Measurements from ENCODE around the gene PALD1.
A peak's percentile ranks its signal among the peaks of the same experiment; 100 is the strongest.

The PALD1 gene

DNA sequence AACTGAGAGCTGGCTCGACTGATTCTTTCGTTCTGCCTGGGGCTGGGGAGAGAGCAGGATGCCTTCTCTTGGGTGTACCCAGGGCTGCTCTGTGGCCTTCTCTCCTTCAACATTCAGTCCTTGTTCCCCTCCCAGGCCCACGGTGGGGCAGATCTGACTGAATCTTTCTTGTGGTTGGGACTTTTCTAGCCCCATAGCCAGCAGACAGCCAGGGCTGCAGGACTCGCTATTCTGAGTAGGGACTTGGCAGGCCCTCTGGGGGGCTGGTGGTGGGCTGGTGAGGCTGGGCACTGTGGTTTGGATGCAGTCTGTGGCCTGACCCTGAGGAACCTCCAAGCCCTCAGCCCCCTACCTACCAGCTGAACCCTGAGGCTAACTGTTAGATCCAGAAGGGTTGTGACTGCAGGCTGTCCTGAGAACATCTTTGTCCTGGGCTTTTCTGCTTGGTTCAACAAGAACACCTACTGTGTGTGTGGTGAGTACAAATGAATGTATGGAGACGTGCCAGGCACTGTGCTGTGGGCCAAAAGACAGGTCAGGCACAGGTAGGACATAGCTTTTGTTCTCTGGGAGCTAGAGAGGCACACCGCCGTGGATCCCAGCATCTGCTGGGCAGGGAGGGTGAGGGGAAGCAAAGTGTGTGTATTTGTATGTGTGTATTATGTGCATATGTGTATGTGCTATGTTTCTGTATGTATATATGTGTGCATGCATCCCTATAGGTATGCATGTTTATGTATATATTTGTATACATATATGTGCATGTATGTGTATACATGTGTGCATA, 2.1 kb upstream of the PALD1 start:
- WGBS (ENCODE audit: extremely low coverage, insufficient coverage, insufficient read length), result no CpG with 5 or more reads among the region's 7 CpGs
- no peak overlapping the region for H2BK12ac ChIP-seq (ENCODE audit: low read length)

DNA sequence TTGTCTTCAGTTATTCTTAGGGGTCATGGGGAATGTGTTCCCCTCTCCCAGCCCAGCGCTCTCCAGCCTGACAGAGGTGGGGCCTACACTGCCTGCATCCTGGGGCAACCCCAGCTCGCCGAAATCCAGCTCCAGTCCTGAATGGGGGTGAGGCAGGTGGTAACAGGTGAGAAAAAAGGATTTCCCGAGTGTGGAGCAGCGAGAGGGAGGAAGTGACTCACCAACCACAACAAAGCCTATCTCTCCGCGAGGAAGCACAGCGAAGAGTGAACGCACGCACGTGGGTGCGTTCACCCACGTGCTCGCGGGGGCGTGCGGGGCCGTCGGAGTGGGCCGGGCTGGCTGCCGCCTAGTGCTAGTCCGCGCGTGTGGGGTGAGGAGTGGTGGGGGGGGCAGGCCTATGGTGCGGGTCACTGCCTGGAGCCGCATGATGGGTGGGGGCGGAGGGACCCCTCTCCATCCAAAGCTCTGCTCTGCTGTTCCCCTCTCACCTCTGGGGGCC, 855 bp upstream of the PALD1 start:
- H3K79me2 ChIP-seq (ENCODE audit: control insufficient read depth, insufficient read depth, low read length, poor library complexity), result no peaks in the 10 kb centered on the region
- H3K9me3 ChIP-seq (ENCODE audit: insufficient read depth, low read depth, low read length), result peaks cover 2% of the 10 kb centered on the region
- H4K12ac ChIP-seq (ENCODE audit: low read depth, low read length), result no peak overlapping the region
- no peak overlapping the region for H3K9ac ChIP-seq (ENCODE audit: low read length)
- peak in 1 of 2 donors; percentile 15 for DNase-seq
- no peak overlapping the region for H3K4ac ChIP-seq (ENCODE audit: low read depth, low read length)
- no peak overlapping the region for H2BK120ac ChIP-seq (ENCODE audit: insufficient read depth, low read length, poor library complexity)
- H3K79me1 ChIP-seq (ENCODE audit: low read length), result no peaks in the 10 kb centered on the region
- H3K4me1 ChIP-seq (ENCODE audit: control insufficient read depth in 1 of 2, insufficient read depth in 2 of 2, low read length in 2 of 2), result peaks cover 3 to 9% of the 10 kb centered on the region in 2 experiments
- no peak overlapping the region for H4K8ac ChIP-seq (ENCODE audit: low read depth, low read length)
- H2AFZ ChIP-seq (ENCODE audit: insufficient read depth, low read length, poor library complexity), result no peak overlapping the region
- H3K4me2 ChIP-seq (ENCODE audit: low read length), result peak overlapping the region; percentile 93
- no peak overlapping the region for H3K14ac ChIP-seq (ENCODE audit: low read length)
- no peak overlapping the region for H3K27ac ChIP-seq (ENCODE audit: low read depth, low read length)
- H3K36me3 ChIP-seq (ENCODE audit: control insufficient read depth in 1 of 2, insufficient read depth in 2 of 2, low read length in 2 of 2), result no peaks in the 10 kb centered on the region
- H2BK5ac ChIP-seq (ENCODE audit: low read depth, low read length, poor library complexity), result no peak overlapping the region
- H3K27me3 ChIP-seq (ENCODE audit: insufficient read depth, low read length), result peaks cover 34% of the 10 kb centered on the region
- H3K23ac ChIP-seq (ENCODE audit: low read length), result no peak overlapping the region
- H3K4me3 ChIP-seq (ENCODE audit: low read depth, low read length), result no peak overlapping the region
- H4K91ac ChIP-seq (ENCODE audit: low read depth, low read length), result no peak overlapping the region
- H2BK12ac ChIP-seq (ENCODE audit: low read length), result no peak overlapping the region
- WGBS (ENCODE audit: extremely low coverage, insufficient coverage, insufficient read length), result no CpG with 5 or more reads among the region's 27 CpGs
- H2AK5ac ChIP-seq (ENCODE audit: low read length), result no peak overlapping the region
- H3K18ac ChIP-seq (ENCODE audit: low read length), result no peak overlapping the region

More for the DNA sequence above, 2.1 kb upstream of the PALD1 start:
- Histone ChIP-seq H3K14ac (ENCODE audit: low read length) (no peak overlapping the region), H4K8ac (ENCODE audit: low read depth, low read length) (no peak overlapping the region), H3K18ac (ENCODE audit: low read length) (no peak overlapping the region), H3K9me3 (ENCODE audit: insufficient read depth, low read depth, low read length) (peaks cover 2% of the 10 kb centered on the region), H3K4me1 (ENCODE audit: control insufficient read depth in 1 of 2, insufficient read depth in 2 of 2, low read length in 2 of 2) (peaks cover 3 to 9% of the 10 kb centered on the region in 2 experiments), H3K23ac (ENCODE audit: low read length) (no peak overlapping the region), H3K4me2 (ENCODE audit: low read length) (no peak overlapping the region), H4K12ac (ENCODE audit: low read depth, low read length) (no peak overlapping the region), H2BK5ac (ENCODE audit: low read depth, low read length, poor library complexity) (no peak overlapping the region), H3K4me3 (ENCODE audit: low read depth, low read length) (no peak overlapping the region), H2AK5ac (ENCODE audit: low read length) (no peak overlapping the region), H2AFZ (ENCODE audit: insufficient read depth, low read length, poor library complexity) (no peak overlapping the region), H3K27ac (ENCODE audit: low read depth, low read length) (no peak overlapping the region), H2BK120ac (ENCODE audit: insufficient read depth, low read length, poor library complexity) (no peak overlapping the region), H3K27me3 (ENCODE audit: insufficient read depth, low read length) (peaks cover 34% of the 10 kb centered on the region), H3K36me3 (ENCODE audit: control insufficient read depth in 1 of 2, insufficient read depth in 2 of 2, low read length in 2 of 2) (no peaks in the 10 kb centered on the region), H3K79me1 (ENCODE audit: low read length) (no peaks in the 10 kb centered on the region), H4K91ac (ENCODE audit: low read depth, low read length) (no peak overlapping the region), H3K4ac (ENCODE audit: low read depth, low read length) (no peak overlapping the region), H3K9ac (ENCODE audit: low read length) (no peak overlapping the region), H3K79me2 (ENCODE audit: control insufficient read depth, insufficient read depth, low read length, poor library complexity) (no peaks in the 10 kb centered on the region)
- DNase-seq, result no peak

DNA sequence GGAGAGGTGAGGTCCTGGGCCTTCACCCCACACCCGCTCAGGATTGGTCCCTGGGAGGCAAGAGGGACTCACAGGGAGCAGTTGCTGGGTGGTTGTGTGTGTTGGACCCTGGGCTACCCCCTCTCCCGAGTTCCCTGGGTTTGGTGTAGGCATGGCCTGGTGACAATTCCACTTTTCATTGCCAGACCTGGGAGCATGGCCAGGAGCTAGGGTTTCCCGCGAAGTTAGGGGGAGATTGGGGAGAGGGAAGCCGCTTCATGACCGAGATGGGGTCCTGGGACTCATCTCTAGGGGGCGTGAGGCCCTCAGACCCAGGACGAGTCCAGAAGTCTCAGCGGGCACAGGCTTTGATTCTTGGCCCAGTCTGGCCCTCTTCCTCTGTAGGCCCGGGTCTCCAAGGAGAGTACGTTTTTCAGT, 606 bp downstream of the PALD1 start:
- Histone ChIP-seq H4K12ac (ENCODE audit: low read depth, low read length) (no peak overlapping the region), H2BK120ac (ENCODE audit: insufficient read depth, low read length, poor library complexity) (no peak overlapping the region), H3K9me3 (ENCODE audit: insufficient read depth, low read depth, low read length) (peaks cover 2% of the 10 kb centered on the region), H3K9ac (ENCODE audit: low read length) (no peak overlapping the region), H3K4me3 (ENCODE audit: low read depth, low read length) (peak overlapping the region; percentile 71), H3K14ac (ENCODE audit: low read length) (no peak overlapping the region), H2AFZ (ENCODE audit: insufficient read depth, low read length, poor library complexity) (no peak overlapping the region), H4K91ac (ENCODE audit: low read depth, low read length) (no peak overlapping the region), H3K4ac (ENCODE audit: low read depth, low read length) (no peak overlapping the region), H3K36me3 (ENCODE audit: control insufficient read depth in 1 of 2, insufficient read depth in 2 of 2, low read length in 2 of 2) (no peaks in the 10 kb centered on the region), H3K4me2 (ENCODE audit: low read length) (peak overlapping the region; percentile 93), H3K79me2 (ENCODE audit: control insufficient read depth, insufficient read depth, low read length, poor library complexity) (no peaks in the 10 kb centered on the region), H3K23ac (ENCODE audit: low read length) (no peak overlapping the region), H2AK5ac (ENCODE audit: low read length) (no peak overlapping the region), H3K27ac (ENCODE audit: low read depth, low read length) (no peak overlapping the region), H3K79me1 (ENCODE audit: low read length) (no peaks in the 10 kb centered on the region), H4K8ac (ENCODE audit: low read depth, low read length) (no peak overlapping the region), H3K27me3 (ENCODE audit: insufficient read depth, low read length) (peaks cover 34% of the 10 kb centered on the region), H3K18ac (ENCODE audit: low read length) (no peak overlapping the region), H2BK12ac (ENCODE audit: low read length) (no peak overlapping the region), H2BK5ac (ENCODE audit: low read depth, low read length, poor library complexity) (no peak overlapping the region), H3K4me1 (ENCODE audit: control insufficient read depth in 1 of 2, insufficient read depth in 2 of 2, low read length in 2 of 2) (peaks cover 3 to 9% of the 10 kb centered on the region in 2 experiments)
- WGBS (ENCODE audit: extremely low coverage, insufficient coverage, insufficient read length), result no CpG with 5 or more reads among the region's 11 CpGs
- no peak for DNase-seq

DNA sequence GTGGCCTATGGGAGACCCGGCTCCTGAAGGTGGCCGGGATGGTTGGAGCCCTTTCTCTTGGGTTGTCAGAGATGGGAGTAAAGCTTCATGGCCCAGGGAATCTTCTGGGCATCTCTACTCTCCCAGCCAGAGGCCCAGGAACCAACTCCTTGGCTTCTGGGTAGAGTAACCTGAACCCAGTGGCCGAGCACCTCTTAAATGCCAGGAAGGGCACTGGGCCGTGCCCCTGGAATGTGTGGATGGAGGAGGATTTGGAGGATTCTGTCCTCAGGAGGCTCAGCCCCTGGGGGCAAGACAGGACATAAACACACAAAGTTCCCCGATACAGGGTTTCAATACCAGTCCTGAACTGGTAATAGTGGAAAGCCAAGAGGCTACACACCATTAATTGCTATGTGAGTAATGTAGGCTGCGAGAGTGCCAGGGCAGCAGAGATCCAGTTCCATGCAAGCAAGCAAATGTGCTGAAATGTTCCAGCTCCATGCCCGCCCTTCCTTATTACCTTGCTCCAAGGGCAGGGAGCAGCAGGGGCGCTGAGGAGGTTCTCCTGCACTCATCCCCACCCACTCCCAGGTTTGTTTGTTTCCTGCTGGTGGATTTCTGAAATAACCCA, 1.2 kb downstream of the PALD1 start:
- peaks cover 3 to 9% of the 10 kb centered on the region in 2 experiments for H3K4me1 ChIP-seq (ENCODE audit: control insufficient read depth in 1 of 2, insufficient read depth in 2 of 2, low read length in 2 of 2)
- no peak overlapping the region for H4K8ac ChIP-seq (ENCODE audit: low read depth, low read length)
- H3K36me3 ChIP-seq (ENCODE audit: control insufficient read depth in 1 of 2, insufficient read depth in 2 of 2, low read length in 2 of 2), result no peaks in the 10 kb centered on the region
- peaks cover 2% of the 10 kb centered on the region for H3K9me3 ChIP-seq (ENCODE audit: insufficient read depth, low read depth, low read length)
- H4K12ac ChIP-seq (ENCODE audit: low read depth, low read length), result no peak overlapping the region
- no peak overlapping the region for H3K18ac ChIP-seq (ENCODE audit: low read length)
- H3K4me2 ChIP-seq (ENCODE audit: low read length), result no peak overlapping the region
- H3K27me3 ChIP-seq (ENCODE audit: insufficient read depth, low read length), result peaks cover 34% of the 10 kb centered on the region
- H2AK5ac ChIP-seq (ENCODE audit: low read length), result no peak overlapping the region
- H2BK5ac ChIP-seq (ENCODE audit: low read depth, low read length, poor library complexity), result no peak overlapping the region
- WGBS (ENCODE audit: extremely low coverage, insufficient coverage, insufficient read length), result no CpG with 5 or more reads among the region's 8 CpGs
- no peak overlapping the region for H3K4me3 ChIP-seq (ENCODE audit: low read depth, low read length)
- no peak overlapping the region for H2BK12ac ChIP-seq (ENCODE audit: low read length)
- H3K79me2 ChIP-seq (ENCODE audit: control insufficient read depth, insufficient read depth, low read length, poor library complexity), result no peaks in the 10 kb centered on the region
- no peak for DNase-seq
- no peak overlapping the region for H4K91ac ChIP-seq (ENCODE audit: low read depth, low read length)
- no peak overlapping the region for H3K9ac ChIP-seq (ENCODE audit: low read length)
- H2AFZ ChIP-seq (ENCODE audit: insufficient read depth, low read length, poor library complexity), result no peak overlapping the region
- H3K14ac ChIP-seq (ENCODE audit: low read length), result no peak overlapping the region
- H3K23ac ChIP-seq (ENCODE audit: low read length), result no peak overlapping the region
- H3K27ac ChIP-seq (ENCODE audit: low read depth, low read length), result no peak overlapping the region
- H2BK120ac ChIP-seq (ENCODE audit: insufficient read depth, low read length, poor library complexity), result no peak overlapping the region
- H3K79me1 ChIP-seq (ENCODE audit: low read length), result no peaks in the 10 kb centered on the region
- H3K4ac ChIP-seq (ENCODE audit: low read depth, low read length), result no peak overlapping the region

Measured in trophoblast cell (in vitro differentiated cells and primary cell).